Body of pancreas (tissue), 4 donors: ENCODE data around the gene MAPK8.

ENCODE experiments used
- POLR2A ChIP-seq, 3 donors: fragments of 450-650 bp; IDR thresholded peaks; one replicate each; pipeline ENCODE4 v1.6.1; 2016; ENCODE audit warnings: antibody characterized with exemption in 3 of 3, mild to moderate bottlenecking in 2 of 3
- TF ChIP-seq, protein P1 (sequence below), 7 experiments: fragments of 450-650 bp in 4 of 7; fragments of 200-600 bp in 3 of 7; sonication (generic) in 3 of 7; IDR thresholded peaks; one replicate each; pipeline ENCODE4 v1.5.1; 2016 to 2019; ENCODE audit warnings: antibody characterized with exemption in 7 of 7

DNA sequence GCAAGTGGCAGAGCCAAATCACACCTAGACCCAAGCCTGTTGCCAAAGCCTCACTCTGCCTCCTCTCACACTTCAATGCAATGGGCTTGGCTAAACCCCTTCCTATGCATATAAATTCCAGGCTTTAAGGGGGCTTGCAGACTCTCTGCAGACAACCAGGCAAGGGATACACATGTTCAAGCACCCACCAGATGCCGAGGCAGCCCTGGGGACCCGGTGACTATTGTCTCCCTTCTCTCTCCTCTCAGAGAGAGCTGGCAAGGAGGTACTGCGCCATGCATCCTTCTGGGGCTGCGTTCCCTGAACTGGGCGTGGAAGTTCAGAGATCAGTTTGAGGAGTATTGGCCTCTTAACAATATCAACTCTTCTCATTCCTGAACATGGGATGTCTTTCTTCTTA is 167.2 kb downstream of the MAPK8 start:
- TF ChIP-seq, protein P1, sequence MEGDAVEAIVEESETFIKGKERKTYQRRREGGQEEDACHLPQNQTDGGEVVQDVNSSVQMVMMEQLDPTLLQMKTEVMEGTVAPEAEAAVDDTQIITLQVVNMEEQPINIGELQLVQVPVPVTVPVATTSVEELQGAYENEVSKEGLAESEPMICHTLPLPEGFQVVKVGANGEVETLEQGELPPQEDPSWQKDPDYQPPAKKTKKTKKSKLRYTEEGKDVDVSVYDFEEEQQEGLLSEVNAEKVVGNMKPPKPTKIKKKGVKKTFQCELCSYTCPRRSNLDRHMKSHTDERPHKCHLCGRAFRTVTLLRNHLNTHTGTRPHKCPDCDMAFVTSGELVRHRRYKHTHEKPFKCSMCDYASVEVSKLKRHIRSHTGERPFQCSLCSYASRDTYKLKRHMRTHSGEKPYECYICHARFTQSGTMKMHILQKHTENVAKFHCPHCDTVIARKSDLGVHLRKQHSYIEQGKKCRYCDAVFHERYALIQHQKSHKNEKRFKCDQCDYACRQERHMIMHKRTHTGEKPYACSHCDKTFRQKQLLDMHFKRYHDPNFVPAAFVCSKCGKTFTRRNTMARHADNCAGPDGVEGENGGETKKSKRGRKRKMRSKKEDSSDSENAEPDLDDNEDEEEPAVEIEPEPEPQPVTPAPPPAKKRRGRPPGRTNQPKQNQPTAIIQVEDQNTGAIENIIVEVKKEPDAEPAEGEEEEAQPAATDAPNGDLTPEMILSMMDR (IDR thresholded peaks at IDR 0.05), result no peak
- TF ChIP-seq POLR2A (IDR thresholded peaks at IDR 0.05), result no peak
